HepG2 (cell line): ENCODE measurements around the gene ME2. TPM values are rescaled to one million over a fixed set of nuclear protein-coding genes. Genes with fewer than 3 reads are reported as not detected.

ENCODE experiments used
- ARNTL ChIP-seq: sonication (generic); formaldehyde crosslinking; IDR thresholded peaks from 2 replicates; pipeline ENCODE4 v1.4.0; 2020; ENCODE audit warnings: mild to moderate bottlenecking, missing genetic modification reagents
- GTF3A ChIP-seq: sonication (generic); formaldehyde crosslinking; conservative IDR thresholded peaks from 2 replicates; pipeline ENCODE4 v1.4.0; 2020; ENCODE audit warnings: mild to moderate bottlenecking, missing genetic modification reagents
- JARID2 ChIP-seq: sonication (generic); formaldehyde crosslinking; IDR thresholded peaks from 2 replicates; pipeline ENCODE4 v1.8.1; 2023; ENCODE audit warnings: missing genetic modification reagents, inconsistent platforms; ENCODE audit not compliant: insufficient replicate concordance
- MED1 ChIP-seq: sonication (generic); formaldehyde crosslinking; IDR thresholded peaks from 2 replicates; pipeline ENCODE4 v1.4.0; 2020; ENCODE audit warnings: missing genetic modification reagents
- NR2F2 ChIP-seq: IDR thresholded peaks from 2 replicates; pipeline ENCODE4 v1.6.1; 2012; ENCODE audit warnings: low read depth, inconsistent platforms, borderline replicate concordance
- SALL1 ChIP-seq: sonication (generic); formaldehyde crosslinking; IDR thresholded peaks from 2 replicates; pipeline ENCODE4 v1.8.0; 2022; ENCODE audit warnings: mild to moderate bottlenecking, missing genetic modification reagents
- SNRNP70 ChIP-seq: fragments of 200-400 bp; formaldehyde crosslinking; IDR thresholded peaks from 2 replicates; pipeline ENCODE4 v1.6.1; 2017; ENCODE audit warnings: mild to moderate bottlenecking, low read depth, low read length, moderate library complexity
- TEAD2 ChIP-seq: sonication (generic); formaldehyde crosslinking; IDR thresholded peaks from 2 replicates; pipeline ENCODE4 v1.9.0; 2021; ENCODE audit warnings: missing genetic modification reagents
- YEATS2 ChIP-seq: sonication (generic); formaldehyde crosslinking; IDR thresholded peaks from 2 replicates; pipeline ENCODE4 v1.4.0; 2020; ENCODE audit warnings: missing genetic modification reagents, borderline replicate concordance
- ZBTB20 ChIP-seq: sonication (generic); formaldehyde crosslinking; IDR thresholded peaks from 2 replicates; pipeline ENCODE4 v1.8.1; 2023; ENCODE audit warnings: missing genetic modification reagents, low read depth, mild to moderate bottlenecking, borderline replicate concordance
- ZFP36L1 ChIP-seq: sonication (generic); formaldehyde crosslinking; IDR thresholded peaks from 2 replicates; pipeline ENCODE4 v1.8.0; 2022; ENCODE audit warnings: mild to moderate bottlenecking, missing genetic modification reagents, moderate library complexity
- ZNF33B ChIP-seq: sonication (generic); formaldehyde crosslinking; IDR thresholded peaks from 2 replicates; pipeline ENCODE4 v1.5.1; 2020; ENCODE audit warnings: mild to moderate bottlenecking, missing genetic modification reagents
- ZNF720 ChIP-seq: sonication (generic); formaldehyde crosslinking; IDR thresholded peaks from 2 replicates; pipeline ENCODE4 v1.4.0; 2020; ENCODE audit warnings: missing genetic modification reagents
- polyA plus RNA-seq, 8 experiments: library from polyadenylated mRNA; depleted of rRNA in 3 of 8; stranded (reverse) in 7 of 8; unstranded in 1 of 8; fragments of >200 nt; fragmentation: Illumina TruSeq in 4 of 8; extraction: Trizol in 4 of 8; gene quantifications; 2 replicates each; pipeline versions ENCODE4 v1.2.1 to v1.2.3, GENCODE V29; 2011 to 2016; ENCODE audit warnings: low read depth in 4 of 8, missing spikeins in 1 of 8, mixed read lengths in 1 of 8; ENCODE audit not compliant: insufficient read depth in 1 of 8
- total RNA-seq, 5 experiments: library from RNA; depleted of rRNA; stranded (reverse); fragments of >200 nt; fragmentation: Illumina TruSeq; extraction: Trizol; gene quantifications; 2 replicates each; pipeline ENCODE4 v1.2.3, GENCODE V29; 2016; ENCODE audit warnings: low read depth in 1 of 5
- TF ChIP-seq, protein P1 (sequence below): IDR thresholded peaks from 2 replicates; pipeline ENCODE4 v1.6.1; 2018; ENCODE audit warnings: missing genetic modification reagents, mild to moderate bottlenecking, missing compliant biosample characterization
- TF ChIP-seq, protein P2 (sequence below): sonication (generic); formaldehyde crosslinking; IDR thresholded peaks from 2 replicates; pipeline ENCODE4 v1.9.0; 2021; ENCODE audit warnings: missing genetic modification reagents, borderline replicate concordance
- TF ChIP-seq, protein P3 (sequence below): sonication (generic); formaldehyde crosslinking; IDR thresholded peaks from 2 replicates; pipeline ENCODE4 v1.5.1; 2020; ENCODE audit warnings: missing genetic modification reagents, mild to moderate bottlenecking, borderline replicate concordance
- TF ChIP-seq, protein P4 (sequence below): sonication (generic); formaldehyde crosslinking; IDR thresholded peaks from 2 replicates; pipeline ENCODE4 v1.4.0; 2020; ENCODE audit warnings: missing genetic modification reagents
- TF ChIP-seq, protein P5 (sequence below): sonication (generic); formaldehyde crosslinking; IDR thresholded peaks from 2 replicates; pipeline ENCODE4 v1.4.0; 2020; ENCODE audit warnings: missing genetic modification reagents, borderline replicate concordance

ME2 gene
- total and polyA plus RNA-seq, 2 of the 13 experiments (the other 11 are each of a cell fraction or from before 2014, with no cell fraction given), result 17.3 to 20.6 TPM

DNA sequence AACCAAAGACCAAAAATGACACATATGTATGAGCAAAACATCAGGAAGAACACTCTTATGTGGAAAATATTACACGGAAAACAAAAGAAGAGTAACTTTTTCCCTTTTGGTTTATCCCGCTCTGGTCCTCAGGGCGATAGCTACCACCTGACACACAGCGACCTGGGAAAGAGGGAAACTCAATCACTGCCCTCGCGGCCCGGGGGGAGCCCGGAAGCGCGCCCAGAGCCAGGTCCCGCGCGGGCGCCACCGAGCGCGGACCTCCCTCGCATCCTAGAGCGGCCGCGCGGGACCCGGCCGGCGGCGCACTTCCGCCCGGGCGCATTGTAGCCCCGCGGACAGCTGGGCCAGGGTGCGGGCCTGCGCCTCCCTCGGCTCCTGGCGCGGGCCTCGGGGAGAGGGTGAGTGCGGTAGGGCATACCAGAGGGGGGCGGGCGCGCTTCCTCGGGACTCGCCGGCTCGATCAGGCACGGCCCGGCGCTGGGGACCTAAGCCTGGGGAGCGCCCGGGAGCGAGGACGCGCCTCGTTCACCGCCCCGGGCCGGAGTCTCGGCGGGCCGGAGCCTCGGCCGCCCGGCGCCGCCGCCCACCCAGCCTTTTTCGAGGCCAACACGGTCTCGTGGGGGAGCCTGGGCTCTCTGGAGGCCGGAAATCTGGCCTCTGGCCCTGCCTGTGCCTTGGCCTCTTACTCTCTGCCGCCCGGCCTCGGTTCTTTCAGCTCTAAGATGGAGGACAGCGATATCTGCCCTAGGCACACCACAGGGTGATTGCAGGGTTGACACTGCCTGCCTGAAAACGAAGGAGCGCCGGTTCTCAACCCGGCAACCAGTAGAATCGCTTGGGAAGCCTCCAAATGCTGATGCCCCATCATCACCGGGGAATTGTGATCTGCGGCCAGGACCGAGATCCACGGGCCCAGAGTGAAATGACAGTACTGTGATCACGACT lies 89.1 kb downstream of the ME2 start, which contains the start of gene ELAC1 (continued):
- TF ChIP-seq JARID2 (CRISPR knock-in tag) (no peak), SALL1 (peak; percentile 61; the same call in 1 of the 2 replicates), MED1 (CRISPR knock-in tag) (peak; percentile 59), ZNF720 (CRISPR knock-in tag) (no peak), ARNTL (CRISPR knock-in tag) (no peak), ZFP36L1 (CRISPR knock-in tag) (0 out of 2 replicates have a peak, but pooled peaks have one; percentile 31), ZBTB20 (CRISPR knock-in tag) (no peak), TEAD2 (CRISPR knock-in tag) (0 out of 2 replicates have a peak, but pooled peaks have one; percentile 48), YEATS2 (no peak; the same call in 1 of the 2 replicates), SNRNP70 (no peak), ZNF33B (no peak), GTF3A (CRISPR knock-in tag) (no peak), NR2F2 (no peak)
- TF ChIP-seq, protein P1, sequence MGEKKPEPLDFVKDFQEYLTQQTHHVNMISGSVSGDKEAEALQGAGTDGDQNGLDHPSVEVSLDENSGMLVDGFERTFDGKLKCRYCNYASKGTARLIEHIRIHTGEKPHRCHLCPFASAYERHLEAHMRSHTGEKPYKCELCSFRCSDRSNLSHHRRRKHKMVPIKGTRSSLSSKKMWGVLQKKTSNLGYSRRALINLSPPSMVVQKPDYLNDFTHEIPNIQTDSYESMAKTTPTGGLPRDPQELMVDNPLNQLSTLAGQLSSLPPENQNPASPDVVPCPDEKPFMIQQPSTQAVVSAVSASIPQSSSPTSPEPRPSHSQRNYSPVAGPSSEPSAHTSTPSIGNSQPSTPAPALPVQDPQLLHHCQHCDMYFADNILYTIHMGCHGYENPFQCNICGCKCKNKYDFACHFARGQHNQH (CRISPR knock-in tag), result no peak; the same call in 1 of the 2 replicates
- TF ChIP-seq, protein P2, sequence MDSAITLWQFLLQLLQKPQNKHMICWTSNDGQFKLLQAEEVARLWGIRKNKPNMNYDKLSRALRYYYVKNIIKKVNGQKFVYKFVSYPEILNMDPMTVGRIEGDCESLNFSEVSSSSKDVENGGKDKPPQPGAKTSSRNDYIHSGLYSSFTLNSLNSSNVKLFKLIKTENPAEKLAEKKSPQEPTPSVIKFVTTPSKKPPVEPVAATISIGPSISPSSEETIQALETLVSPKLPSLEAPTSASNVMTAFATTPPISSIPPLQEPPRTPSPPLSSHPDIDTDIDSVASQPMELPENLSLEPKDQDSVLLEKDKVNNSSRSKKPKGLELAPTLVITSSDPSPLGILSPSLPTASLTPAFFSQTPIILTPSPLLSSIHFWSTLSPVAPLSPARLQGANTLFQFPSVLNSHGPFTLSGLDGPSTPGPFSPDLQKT, result no peak
- TF ChIP-seq, protein P3, sequence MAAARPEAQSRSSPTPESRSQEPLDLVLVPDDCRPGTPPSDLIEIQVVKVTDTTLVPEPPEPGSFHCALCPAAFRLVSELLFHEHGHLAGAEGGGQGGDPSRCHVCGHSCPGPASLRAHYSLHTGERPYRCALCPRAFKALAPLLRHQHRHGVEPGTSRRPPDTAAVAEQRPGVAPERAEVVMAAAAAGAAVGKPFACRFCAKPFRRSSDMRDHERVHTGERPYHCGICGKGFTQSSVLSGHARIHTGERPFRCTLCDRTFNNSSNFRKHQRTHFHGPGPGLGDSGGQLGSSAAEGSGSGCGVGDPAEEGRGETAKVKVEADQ (CRISPR knock-in tag), result 0 out of 2 replicates have a peak, but pooled peaks have one; percentile 50
- TF ChIP-seq, protein P4, sequence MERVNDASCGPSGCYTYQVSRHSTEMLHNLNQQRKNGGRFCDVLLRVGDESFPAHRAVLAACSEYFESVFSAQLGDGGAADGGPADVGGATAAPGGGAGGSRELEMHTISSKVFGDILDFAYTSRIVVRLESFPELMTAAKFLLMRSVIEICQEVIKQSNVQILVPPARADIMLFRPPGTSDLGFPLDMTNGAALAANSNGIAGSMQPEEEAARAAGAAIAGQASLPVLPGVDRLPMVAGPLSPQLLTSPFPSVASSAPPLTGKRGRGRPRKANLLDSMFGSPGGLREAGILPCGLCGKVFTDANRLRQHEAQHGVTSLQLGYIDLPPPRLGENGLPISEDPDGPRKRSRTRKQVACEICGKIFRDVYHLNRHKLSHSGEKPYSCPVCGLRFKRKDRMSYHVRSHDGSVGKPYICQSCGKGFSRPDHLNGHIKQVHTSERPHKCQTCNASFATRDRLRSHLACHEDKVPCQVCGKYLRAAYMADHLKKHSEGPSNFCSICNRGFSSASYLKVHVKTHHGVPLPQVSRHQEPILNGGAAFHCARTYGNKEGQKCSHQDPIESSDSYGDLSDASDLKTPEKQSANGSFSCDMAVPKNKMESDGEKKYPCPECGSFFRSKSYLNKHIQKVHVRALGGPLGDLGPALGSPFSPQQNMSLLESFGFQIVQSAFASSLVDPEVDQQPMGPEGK, result peak; percentile 95
- TF ChIP-seq, protein P5, sequence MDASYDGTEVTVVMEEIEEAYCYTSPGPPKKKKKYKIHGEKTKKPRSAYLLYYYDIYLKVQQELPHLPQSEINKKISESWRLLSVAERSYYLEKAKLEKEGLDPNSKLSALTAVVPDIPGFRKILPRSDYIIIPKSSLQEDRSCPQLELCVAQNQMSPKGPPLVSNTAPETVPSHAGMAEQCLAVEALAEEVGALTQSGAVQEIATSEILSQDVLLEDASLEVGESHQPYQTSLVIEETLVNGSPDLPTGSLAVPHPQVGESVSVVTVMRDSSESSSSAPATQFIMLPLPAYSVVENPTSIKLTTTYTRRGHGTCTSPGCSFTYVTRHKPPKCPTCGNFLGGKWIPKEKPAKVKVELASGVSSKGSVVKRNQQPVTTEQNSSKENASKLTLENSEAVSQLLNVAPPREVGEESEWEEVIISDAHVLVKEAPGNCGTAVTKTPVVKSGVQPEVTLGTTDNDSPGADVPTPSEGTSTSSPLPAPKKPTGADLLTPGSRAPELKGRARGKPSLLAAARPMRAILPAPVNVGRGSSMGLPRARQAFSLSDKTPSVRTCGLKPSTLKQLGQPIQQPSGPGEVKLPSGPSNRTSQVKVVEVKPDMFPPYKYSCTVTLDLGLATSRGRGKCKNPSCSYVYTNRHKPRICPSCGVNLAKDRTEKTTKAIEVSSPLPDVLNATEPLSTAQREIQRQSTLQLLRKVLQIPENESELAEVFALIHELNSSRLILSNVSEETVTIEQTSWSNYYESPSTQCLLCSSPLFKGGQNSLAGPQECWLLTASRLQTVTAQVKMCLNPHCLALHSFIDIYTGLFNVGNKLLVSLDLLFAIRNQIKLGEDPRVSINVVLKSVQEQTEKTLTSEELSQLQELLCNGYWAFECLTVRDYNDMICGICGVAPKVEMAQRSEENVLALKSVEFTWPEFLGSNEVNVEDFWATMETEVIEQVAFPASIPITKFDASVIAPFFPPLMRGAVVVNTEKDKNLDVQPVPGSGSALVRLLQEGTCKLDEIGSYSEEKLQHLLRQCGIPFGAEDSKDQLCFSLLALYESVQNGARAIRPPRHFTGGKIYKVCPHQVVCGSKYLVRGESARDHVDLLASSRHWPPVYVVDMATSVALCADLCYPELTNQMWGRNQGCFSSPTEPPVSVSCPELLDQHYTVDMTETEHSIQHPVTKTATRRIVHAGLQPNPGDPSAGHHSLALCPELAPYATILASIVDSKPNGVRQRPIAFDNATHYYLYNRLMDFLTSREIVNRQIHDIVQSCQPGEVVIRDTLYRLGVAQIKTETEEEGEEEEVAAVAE (CRISPR knock-in tag), result 0 out of 2 replicates have a peak, but pooled peaks have one; percentile 26
